Islet of Langerhans (tissue), 1 donor: ENCODE data around the gene TMEM132E.
"Not testable (repeated sequence)": the region's sequence is repeated elsewhere in the genome, so short reads cannot be mapped to it uniquely, and the experiment has no call there.

Experiments
- FAIRE-seq: peaks from one replicate; lab custom pipeline; 2011; peaks lifted over from hg19 to GRCh38; lab: Jason Lieb, UNC

Gene TMEM132E, protein sequence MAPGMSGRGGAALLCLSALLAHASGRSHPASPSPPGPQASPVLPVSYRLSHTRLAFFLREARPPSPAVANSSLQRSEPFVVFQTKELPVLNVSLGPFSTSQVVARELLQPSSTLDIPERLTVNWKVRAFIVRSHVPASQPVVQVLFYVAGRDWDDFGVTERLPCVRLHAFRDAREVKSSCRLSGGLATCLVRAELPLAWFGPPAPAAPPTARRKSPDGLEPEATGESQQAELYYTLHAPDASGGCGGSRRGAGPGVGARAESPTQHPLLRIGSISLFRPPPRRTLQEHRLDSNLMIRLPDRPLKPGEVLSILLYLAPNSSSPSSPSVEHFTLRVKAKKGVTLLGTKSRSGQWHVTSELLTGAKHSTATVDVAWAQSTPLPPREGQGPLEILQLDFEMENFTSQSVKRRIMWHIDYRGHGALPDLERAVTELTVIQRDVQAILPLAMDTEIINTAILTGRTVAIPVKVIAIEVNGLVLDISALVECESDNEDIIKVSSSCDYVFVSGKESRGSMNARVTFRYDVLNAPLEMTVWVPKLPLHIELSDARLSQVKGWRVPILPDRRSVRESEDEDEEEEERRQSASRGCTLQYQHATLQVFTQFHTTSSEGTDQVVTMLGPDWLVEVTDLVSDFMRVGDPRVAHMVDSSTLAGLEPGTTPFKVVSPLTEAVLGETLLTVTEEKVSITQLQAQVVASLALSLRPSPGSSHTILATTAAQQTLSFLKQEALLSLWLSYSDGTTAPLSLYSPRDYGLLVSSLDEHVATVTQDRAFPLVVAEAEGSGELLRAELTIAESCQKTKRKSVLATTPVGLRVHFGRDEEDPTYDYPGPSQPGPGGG (N-terminal part only)

GRCh38 chr17:34579017-34579946, at the start of gene TMEM132E:
TMEM132E (plus strand) TSS chr17:34579582; CDS start chr17:34581077, 1,495 bp downstream.
- no peak for FAIRE-seq

DNA sequence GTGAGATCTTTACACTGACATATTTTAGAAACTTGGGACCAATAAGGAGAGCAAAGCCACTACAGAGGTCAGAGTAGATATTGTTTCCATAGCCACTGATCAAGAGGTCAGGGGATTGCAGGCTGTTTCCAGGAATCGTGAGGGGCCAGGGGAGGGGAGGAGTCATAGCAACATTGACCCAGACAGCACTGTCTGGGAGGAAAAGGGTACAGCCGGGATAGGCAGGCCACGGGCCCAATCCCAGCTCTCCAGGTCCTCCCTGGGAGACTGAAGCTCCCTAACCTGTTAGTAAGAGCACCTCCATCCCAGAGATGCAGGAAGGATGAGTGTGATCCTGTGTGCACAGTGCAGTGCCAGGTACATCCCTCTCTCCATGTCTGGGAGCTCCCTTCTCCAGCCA, 48.5 kb upstream of the TMEM132E start:
- FAIRE-seq = no peak

- no peak for FAIRE-seq
These were observed 46.9 kb upstream of the TMEM132E start for GRCh38 chr17:34532281-34533065.

DNA sequence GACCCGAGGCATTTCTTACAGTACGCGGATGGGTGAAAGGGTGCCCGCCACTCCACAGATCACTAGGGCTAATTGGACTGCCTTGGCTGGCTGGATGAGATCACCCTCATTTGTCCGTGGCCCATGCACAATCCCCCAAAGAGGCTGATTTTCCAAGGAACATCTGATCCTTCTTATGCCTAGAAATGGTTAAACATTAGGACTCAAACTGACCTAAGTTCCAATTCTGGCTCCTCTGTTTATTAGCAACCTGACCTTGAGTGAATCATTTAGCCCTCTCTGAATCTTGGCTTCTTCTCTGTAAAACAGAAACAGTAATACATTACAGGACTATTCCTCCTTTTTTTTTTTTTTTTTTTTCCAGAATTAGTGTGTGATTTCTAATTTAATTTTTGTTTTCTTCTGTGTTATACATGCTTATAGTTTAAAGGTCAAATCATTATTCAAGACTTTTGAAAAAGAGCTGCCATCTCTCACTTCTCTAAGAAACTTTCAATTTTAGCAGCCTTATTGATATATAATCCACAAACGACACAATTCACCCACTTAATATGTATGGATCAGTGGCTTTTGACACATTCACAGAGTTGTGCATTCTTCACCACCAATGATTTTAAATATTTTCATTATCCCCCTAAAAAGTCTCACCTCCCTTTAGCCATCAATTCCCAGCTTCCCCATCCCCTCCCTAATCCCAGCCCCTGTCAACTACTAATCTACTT, 45.4 kb upstream of the TMEM132E start:
- FAIRE-seq = no peak

- FAIRE-seq = no peak
These were observed 41.9 kb upstream of the TMEM132E start for GRCh38 chr17:34537445-34537844.

DNA sequence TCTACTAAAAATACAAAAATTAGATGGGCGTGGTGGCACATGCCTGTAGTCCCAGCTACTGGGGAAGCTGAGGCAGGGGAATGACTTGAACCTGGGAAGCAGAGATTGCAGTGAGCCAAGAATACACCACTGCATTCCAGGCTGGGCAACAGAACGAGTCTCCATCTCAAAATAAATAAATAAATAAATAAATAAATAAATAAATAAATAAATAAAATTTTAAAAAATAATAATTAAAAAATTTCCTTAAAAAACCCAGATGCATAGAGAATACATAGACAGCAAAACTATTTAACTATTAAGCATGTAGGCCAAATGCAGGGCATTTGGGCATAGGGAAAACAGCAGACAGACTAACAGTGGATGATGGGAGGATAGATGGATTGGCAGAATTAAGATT, 40.8 kb upstream of the TMEM132E start:
- FAIRE-seq = not testable (repeated sequence)

DNA sequence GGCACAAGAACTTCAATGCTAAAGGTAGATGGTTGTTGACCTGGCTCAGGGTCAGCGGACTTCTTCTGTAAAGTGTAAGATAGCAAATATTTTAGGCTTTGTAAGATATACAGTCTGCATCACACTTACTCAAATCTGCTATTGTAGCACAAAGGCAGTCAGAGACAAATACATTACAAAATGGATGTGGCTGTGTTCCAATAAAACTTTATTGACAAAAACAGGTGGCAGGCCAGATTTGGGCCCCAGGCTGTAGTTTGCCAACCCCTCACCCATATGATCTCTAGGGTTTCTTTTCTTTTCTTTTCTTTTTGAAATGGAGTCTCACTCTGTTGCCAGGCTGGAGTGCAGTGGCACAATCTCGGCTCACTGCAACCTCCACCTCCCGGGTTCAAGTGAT, 39.5 kb upstream of the TMEM132E start:
- no peak for FAIRE-seq

DNA sequence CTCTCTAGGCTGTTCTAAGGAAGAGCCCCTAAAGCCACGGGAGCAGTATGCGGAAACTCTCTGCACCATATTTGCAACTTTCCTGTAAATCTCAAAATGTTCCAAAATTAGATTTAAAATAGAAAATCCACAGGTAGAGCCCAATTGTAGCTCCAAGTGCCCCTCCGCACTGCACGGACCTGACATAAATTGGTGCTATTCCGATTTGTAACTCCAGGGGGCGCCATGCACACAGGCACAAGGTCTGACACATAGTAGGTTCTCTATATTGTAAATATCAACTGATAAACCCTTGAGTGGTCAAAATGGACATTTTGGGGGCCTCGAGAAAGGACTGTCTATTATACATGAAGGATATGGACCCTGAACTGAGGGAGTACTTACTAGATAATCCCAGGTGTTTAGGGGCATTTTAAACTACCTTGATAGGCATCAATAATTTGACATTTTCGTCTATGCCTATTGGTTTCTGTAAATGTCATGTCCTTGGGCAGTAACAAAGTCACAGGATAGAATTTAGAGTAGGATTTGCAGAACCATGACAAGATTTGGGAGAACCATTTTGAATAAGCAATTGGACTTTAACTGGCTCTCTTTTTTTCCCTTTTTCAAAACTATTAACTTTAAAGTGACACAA, 36.6 kb upstream of the TMEM132E start:
- FAIRE-seq = no peak

- no peak for FAIRE-seq
These were observed 31.8 kb upstream of the TMEM132E start for GRCh38 chr17:34547453-34548063.

GRCh38 chr17:34549966-34550365, 29.4 kb upstream of the TMEM132E start:
- no peak for FAIRE-seq

DNA sequence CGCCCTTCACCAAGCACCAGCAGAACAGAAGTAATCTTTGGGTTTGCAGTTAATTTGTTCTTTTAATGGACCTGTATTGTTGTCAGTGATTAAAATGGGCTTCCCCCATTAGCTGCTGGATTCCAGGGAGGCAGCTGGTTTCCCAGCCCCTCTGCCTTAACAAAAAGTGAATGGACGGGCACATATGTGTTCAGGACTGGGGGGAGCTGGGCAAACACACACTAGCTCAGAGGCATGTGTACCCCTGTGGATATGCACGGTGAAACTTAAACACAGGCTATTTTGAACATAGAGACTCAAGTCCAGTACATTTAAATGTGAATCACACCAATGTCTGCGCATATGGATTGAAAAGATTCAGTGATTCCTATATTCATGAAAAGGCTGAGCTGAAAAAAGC, 25.5 kb upstream of the TMEM132E start:
- FAIRE-seq = no peak

- no peak for FAIRE-seq
These were observed 23.0 kb upstream of the TMEM132E start for GRCh38 chr17:34556384-34556783.

DNA sequence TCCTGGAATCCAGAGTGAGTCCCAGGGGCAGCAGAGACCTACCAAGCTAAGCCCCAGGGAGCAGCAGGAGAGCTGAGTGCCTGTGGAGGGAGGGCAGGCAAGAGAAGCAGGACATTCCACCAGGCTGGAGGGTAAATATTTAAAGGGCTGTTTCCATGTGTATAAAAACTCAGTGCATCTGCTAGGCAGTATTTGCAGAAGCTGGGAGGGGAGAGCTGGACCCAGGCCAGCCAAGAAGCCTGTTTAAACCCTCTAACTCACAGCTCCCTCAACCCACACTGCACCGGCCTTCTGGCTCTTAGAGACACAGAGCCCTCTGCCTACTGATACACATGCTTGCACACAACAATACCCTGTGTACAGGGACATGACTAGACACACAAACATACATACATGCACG, 22.5 kb upstream of the TMEM132E start:
- FAIRE-seq = no peak

GRCh38 chr17:34561328-34561727, 18.1 kb upstream of the TMEM132E start:
- FAIRE-seq = no peak

GRCh38 chr17:34562387-34562786, 17.0 kb upstream of the TMEM132E start:
- FAIRE-seq = no peak

DNA sequence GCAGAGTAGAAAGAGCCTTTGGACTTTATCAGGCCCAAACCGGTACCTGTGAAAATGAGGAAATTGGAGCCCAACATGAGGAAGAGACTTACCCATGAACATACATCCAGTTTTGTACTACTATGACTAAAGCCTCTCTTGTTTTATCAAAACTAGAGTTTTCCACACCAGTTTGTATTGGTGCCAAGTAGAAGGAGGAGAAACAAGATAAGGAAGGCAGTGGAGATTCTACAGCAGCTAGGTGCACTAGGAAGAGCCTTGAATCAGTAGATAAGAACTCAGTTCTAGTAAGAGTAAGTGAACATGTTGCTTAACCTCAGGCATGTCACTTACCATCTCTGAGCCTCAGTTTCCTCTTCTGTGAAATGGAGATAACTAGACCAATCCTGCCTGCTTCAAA, 13.7 kb upstream of the TMEM132E start:
- FAIRE-seq = no peak

DNA sequence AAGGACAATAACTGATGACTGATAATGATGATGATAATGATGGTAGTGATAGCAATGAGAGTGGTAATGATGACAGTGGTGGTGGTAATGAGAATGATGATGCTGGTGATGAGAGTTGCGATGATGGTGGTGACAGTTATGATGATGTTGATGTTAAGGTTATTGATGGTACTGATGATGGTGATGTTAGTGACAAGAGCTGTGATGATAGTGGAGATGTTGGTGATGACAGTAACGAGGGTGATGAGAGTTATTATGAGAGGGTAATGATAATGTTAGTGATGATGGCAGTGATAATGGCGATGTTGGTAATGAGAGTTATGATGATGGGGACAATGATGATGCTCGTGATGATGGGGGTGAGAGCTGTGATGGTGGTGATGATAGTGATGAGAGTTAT, 13.2 kb upstream of the TMEM132E start:
- FAIRE-seq = no peak

DNA sequence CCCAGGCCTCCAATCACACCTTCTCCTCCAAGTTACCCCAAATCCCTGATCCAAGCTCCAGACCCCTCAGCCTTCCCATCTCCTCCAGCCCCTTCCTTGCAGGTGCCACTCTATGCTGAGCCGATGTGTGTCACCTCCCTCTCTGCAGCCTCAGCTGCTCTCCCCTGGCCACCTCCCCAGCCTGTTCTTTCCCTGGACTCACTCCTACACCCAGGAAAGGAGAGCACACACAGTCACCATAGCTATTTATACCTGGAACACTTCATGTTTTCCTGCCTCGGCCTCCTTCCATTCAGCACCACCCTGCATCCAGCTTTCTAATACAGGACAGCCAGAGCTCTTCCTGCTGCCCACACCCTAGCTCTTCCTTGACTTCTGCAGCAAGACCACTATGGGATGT, 12.5 kb upstream of the TMEM132E start:
- FAIRE-seq = no peak

DNA sequence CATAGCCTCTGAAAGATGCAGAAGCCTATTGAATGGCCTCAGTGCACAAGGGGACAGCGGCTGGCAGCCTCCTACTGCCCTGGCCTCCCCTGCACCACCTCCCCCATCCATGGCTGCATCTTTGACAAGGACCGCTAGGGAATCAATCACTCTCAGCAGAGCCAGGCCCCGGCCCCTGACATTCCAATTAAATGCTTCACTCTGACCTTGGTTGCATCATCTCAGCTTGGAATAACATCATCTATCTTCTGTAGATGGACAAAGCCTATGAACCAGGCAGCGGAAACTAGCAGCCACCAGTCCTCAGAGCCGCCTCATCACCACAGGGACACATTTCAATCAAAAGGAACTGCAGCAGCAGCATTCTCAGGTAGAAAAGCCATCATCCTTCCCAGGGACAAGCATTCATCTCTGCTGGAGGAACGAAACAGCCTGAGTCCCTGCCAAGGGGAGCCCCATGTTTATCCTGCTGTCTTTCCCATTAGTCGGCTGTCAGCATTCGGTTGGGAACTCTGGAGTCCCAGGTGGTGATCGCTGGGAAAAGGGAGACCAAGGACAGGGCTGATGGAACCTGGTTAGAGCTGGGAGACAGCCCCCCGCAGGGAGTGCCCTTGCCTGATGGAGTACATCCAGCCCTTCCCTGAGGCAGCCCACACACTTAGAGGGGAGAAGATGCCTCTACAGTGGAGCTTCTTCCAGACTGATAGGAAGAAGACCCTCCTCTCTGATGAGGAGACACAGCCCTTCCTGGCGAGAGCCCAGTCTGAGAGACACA, 11.5 kb upstream of the TMEM132E start:
- no peak for FAIRE-seq
